WTC11 (cell line): ENCODE measurements around the gene ARHGAP4.

Experiments
- JUN ChIP-seq: sonication (generic); formaldehyde crosslinking; IDR thresholded peaks from 2 replicates; pipeline ENCODE4 v1.8.0; 2023; ENCODE audit warnings: mild to moderate bottlenecking, missing genetic modification reagents
- TF ChIP-seq, protein P1 (sequence below): sonication (generic); formaldehyde crosslinking; conservative IDR thresholded peaks from 2 replicates; pipeline ENCODE4 v1.8.1; 2023; ENCODE audit warnings: mild to moderate bottlenecking, low read depth, missing genetic modification reagents, moderate library complexity

DNA sequence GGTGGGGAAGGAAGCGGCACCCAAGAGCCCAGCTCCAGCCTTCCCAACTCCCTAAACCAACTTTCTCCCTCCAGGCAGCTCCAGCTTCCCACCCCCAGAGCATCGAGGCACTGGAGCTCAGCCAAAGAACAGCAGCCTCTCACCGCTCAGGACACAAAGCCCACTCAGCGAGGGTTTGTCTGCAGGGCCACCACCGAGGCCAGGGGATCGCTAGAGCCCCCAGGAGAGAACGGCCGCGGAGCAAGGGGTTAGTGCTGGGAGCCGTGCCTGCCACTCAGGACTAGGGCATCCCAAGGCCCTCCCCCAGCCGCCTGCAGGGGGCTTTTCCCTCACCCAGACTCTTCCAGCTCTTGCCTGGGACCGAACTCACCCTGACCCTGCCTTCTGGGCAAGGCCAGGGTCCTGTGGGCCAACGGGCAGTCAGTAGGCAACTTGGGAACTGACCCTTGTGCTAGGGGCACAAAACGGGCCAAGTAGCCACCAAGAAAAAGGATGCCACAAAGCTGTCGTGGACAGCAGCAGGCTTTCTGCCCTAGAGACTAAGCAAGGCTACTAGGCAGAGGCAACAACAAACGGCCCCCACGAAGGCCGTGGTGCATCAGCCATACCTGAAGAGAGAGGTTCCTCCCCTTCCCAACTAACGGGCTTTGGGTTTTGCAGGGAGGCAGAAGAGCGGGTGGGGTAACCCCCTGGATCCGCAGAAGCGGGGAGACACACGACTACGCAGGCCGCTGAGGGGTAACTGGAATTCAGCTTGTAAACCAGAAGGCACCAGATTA, 43.2 kb upstream of the ARHGAP4 start:
- TF ChIP-seq JUN (CRISPR knock-in tag), result no peak
- TF ChIP-seq, protein P1, sequence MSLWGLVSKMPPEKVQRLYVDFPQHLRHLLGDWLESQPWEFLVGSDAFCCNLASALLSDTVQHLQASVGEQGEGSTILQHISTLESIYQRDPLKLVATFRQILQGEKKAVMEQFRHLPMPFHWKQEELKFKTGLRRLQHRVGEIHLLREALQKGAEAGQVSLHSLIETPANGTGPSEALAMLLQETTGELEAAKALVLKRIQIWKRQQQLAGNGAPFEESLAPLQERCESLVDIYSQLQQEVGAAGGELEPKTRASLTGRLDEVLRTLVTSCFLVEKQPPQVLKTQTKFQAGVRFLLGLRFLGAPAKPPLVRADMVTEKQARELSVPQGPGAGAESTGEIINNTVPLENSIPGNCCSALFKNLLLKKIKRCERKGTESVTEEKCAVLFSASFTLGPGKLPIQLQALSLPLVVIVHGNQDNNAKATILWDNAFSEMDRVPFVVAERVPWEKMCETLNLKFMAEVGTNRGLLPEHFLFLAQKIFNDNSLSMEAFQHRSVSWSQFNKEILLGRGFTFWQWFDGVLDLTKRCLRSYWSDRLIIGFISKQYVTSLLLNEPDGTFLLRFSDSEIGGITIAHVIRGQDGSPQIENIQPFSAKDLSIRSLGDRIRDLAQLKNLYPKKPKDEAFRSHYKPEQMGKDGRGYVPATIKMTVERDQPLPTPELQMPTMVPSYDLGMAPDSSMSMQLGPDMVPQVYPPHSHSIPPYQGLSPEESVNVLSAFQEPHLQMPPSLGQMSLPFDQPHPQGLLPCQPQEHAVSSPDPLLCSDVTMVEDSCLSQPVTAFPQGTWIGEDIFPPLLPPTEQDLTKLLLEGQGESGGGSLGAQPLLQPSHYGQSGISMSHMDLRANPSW (CRISPR knock-in tag), result no peak
